ENCODE results near the gene ARF5. TPM values are rescaled to one million over a fixed set of nuclear protein-coding genes. Genes with fewer than 3 reads are reported as not detected.
A peak's percentile ranks its signal among the peaks of the same experiment; 100 is the strongest.

Gene ARF5
- total RNA-seq, 4 donors from 2014 or later: 76.3 to 202 (median 156) TPM

DNA sequence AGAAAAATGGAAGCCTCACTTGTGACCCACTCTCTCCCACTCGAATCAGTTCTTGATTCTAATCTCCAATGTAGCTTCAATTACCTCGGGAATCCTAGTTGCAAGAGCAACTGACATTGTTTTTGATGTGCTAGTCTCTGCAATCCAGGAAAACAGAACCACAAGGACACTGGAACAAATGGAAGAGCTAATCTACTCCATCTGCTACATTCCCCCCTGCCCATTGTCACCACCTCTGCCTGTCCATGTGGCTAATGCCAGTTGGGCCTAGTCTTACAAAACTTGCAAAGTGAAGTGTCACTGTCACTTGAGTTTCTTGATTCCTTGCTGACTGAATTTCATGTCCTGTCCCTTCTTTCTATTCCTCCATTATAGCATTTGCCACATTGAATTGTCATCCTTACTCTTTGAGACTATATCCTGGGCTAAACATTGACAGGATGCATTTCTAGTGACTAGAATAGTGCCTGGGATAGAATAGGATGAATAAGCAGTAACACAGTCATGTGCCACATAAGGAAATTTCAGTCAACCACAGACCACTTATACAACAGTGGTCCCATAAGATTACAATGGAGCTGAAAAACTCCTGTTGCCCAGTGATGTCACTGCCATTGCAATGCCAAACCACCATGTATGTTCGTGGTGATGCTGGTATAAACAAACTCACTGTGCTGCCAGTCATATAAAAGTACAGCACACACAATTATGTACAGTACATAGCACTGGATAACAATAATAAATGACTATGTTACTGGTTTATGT lies 16.3 kb upstream of the ARF5 start:
- H3K36me3 ChIP-seq: no peaks in the 10 kb centered on the region
- H3K4me1 ChIP-seq: no peaks in the 10 kb centered on the region
- TF ChIP-seq, protein P1, sequence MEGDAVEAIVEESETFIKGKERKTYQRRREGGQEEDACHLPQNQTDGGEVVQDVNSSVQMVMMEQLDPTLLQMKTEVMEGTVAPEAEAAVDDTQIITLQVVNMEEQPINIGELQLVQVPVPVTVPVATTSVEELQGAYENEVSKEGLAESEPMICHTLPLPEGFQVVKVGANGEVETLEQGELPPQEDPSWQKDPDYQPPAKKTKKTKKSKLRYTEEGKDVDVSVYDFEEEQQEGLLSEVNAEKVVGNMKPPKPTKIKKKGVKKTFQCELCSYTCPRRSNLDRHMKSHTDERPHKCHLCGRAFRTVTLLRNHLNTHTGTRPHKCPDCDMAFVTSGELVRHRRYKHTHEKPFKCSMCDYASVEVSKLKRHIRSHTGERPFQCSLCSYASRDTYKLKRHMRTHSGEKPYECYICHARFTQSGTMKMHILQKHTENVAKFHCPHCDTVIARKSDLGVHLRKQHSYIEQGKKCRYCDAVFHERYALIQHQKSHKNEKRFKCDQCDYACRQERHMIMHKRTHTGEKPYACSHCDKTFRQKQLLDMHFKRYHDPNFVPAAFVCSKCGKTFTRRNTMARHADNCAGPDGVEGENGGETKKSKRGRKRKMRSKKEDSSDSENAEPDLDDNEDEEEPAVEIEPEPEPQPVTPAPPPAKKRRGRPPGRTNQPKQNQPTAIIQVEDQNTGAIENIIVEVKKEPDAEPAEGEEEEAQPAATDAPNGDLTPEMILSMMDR (IDR thresholded peaks at IDR 0.05 in 4 of 5, conservative IDR thresholded peaks at IDR 0.05 in 1 of 5): no peak
- TF ChIP-seq POLR2A (IDR thresholded peaks at IDR 0.05): no peak
- no peak overlapping the region for H3K4me3 ChIP-seq
- no peak overlapping the region for H3K27ac ChIP-seq
- ATAC-seq: no peak
- in situ Hi-C loops (cut with MboI; ENCODE audit: low sequenced_read_pairs in 4 of 4) (loop anchor here in 1 of 4 donors (10.0 kb wide), 1 partner anchor 187 kb away; no protein-coding TSS in a partner anchor), intact Hi-C loops (cut with DNase I; ENCODE audit: low total_unique reads) (no loop called here)
- DNase-seq: no peak
- no peaks in the 10 kb centered on the region for H3K27me3 ChIP-seq
- H3K9me3 ChIP-seq: no peaks in the 10 kb centered on the region

DNA sequence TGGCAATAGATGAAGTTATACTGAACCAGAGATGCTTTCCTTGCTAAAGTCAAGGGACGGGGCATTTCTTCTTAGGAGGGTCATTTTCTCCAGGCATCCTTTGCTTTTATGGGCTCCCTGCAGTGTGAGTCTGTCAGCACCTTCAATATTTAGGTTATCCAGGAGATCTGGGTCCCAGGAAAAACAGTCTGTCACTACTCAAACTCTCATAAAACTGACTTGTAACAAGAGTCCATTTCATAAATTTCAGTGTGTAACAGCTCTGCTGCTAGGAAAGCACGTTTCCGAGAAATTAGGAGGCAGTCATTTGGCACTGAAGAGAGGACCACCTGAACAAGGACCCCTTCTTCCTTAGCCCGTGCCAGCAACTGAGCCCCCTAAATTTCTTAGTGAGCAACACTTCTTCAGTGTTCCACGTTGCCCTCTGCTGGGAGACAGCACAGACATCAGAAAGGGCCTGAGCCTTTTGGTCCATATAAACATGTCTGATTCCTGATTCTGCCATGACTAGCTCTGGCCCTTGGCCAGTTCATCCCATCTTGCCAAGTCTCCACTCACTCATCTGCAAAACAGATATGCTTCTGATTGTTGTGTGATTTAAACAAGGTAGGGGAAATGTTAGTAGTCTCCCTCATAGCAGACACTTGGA lies 10.1 kb upstream of the ARF5 start:
- H3K4me1 ChIP-seq: peaks cover 25 to 30% of the 10 kb centered on the region in 2 donors
- TF ChIP-seq, protein P1 (IDR thresholded peaks at IDR 0.05 in 4 of 5, conservative IDR thresholded peaks at IDR 0.05 in 1 of 5): no peak
- no peak for TF ChIP-seq POLR2A (IDR thresholded peaks at IDR 0.05)
- H3K4me3 ChIP-seq: no peak overlapping the region
- no peak for ATAC-seq
- H3K27me3 ChIP-seq: no peaks in the 10 kb centered on the region
- H3K9me3 ChIP-seq: no peaks in the 10 kb centered on the region
- H3K27ac ChIP-seq: no peak overlapping the region
- intact Hi-C loops (cut with DNase I; ENCODE audit: low total_unique reads) (no loop called here), in situ Hi-C loops (cut with MboI; ENCODE audit: low sequenced_read_pairs in 4 of 4) (loop anchor here in 2 of 4 donors (10.0 to 25.0 kb wide), 2 partner anchors 191 to 193 kb away; partner anchors contain the start of gene ZNF800 (in 1 of the 2))
- H3K36me3 ChIP-seq: peaks cover 0 to 20% of the 10 kb centered on the region in 2 donors
- no peak for DNase-seq

DNA sequence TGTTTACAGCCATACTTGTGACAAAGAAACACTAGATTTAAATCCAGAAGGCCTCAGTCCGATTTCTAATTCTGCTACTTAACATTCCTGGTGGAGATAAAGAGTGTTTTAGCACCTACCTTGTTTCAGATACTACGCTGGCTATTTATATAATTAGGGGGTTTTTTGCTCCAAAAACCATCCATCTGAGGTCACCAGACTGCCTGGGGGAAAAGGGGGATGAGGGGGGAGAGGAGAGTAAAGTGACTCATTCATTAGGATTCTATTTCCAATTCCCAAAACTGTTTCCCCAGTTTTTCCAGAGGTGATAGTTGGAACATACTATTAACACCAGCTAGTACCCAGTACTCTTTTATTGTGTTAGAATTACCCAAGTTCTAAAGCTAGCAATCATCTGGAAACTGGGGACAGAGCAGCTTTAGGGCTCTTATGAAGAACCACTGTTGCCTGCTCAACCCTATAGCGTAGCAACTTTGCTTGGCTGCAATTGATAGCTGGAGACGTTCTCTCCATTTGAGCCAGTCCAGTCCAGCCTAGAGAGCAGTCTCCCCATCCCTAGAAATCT lies 9.4 kb upstream of the ARF5 start:
- no peak overlapping the region for H3K4me3 ChIP-seq
- in situ Hi-C loops (cut with MboI; ENCODE audit: low sequenced_read_pairs in 4 of 4) (loop anchor here in 2 of 4 donors (10.0 to 25.0 kb wide), 2 partner anchors 191 to 194 kb away; partner anchors contain the start of gene ZNF800 (in 1 of the 2)), intact Hi-C loops (cut with DNase I; ENCODE audit: low total_unique reads) (no loop called here)
- TF ChIP-seq POLR2A (IDR thresholded peaks at IDR 0.05): no peak
- TF ChIP-seq, protein P1 (IDR thresholded peaks at IDR 0.05 in 4 of 5, conservative IDR thresholded peaks at IDR 0.05 in 1 of 5): no peak
- H3K4me1 ChIP-seq: peaks cover 32 to 36% of the 10 kb centered on the region in 2 donors
- H3K36me3 ChIP-seq: peaks cover 0 to 20% of the 10 kb centered on the region in 2 donors
- DNase-seq (no peak), ATAC-seq (no peak)
- no peaks in the 10 kb centered on the region for H3K27me3 ChIP-seq
- no peaks in the 10 kb centered on the region for H3K9me3 ChIP-seq
- no peak overlapping the region for H3K27ac ChIP-seq

DNA sequence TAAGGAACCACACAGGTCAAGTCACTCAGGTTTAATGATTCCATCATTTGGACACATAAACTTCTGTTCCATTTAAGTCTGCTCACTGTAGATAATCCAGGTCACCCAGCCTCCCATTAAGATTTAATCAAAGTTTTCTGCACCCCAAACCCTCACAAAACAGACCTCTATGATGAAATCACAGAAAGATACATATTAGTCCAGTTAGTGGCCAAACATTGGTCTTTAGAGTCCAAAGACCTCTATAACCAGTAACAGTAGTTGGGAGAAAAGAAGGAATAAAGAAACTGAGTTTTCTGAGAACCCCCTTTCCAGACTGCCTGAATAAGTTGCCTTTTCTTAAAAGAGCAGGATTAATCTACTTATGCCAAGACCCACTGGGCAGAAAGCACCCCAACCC lies 7.6 kb upstream of the ARF5 start:
- DNase-seq (no peak), ATAC-seq (no peak)
- peaks cover 0 to 20% of the 10 kb centered on the region in 2 donors for H3K36me3 ChIP-seq
- TF ChIP-seq, protein P1 (IDR thresholded peaks at IDR 0.05 in 4 of 5, conservative IDR thresholded peaks at IDR 0.05 in 1 of 5): no peak
- no peak for TF ChIP-seq POLR2A (IDR thresholded peaks at IDR 0.05)
- no peak overlapping the region for H3K4me3 ChIP-seq
- intact Hi-C loops (cut with DNase I; ENCODE audit: low total_unique reads): loop anchor here (10.0 kb wide), 1 partner anchor 874 kb away; the partner anchor contains the start of gene HILPDA
- peak overlapping the region in 1 of 4 donors; percentile 1 for H3K27ac ChIP-seq
- in situ Hi-C loops (cut with MboI; ENCODE audit: low sequenced_read_pairs in 4 of 4): loop anchor here in 1 of 4 donors (5.0 to 25.0 kb wide), 2 partner anchors 67 to 193 kb away; partner anchors contain the start of gene ZNF800
- no peaks in the 10 kb centered on the region for H3K27me3 ChIP-seq
- H3K9me3 ChIP-seq: no peaks in the 10 kb centered on the region
- H3K4me1 ChIP-seq: peaks cover 44 to 48% of the 10 kb centered on the region in 2 donors
